Stimulated activated CD4-positive, alpha-beta T cell treated with anti-CD3 and anti-CD28 coated beads, Interleukin-1b, Interleukin-23, amount 100 ng/mL, for 48 hours (primary cell): ENCODE measurements around the gene DCT.

Experiments used
- DNase-seq: peaks from one replicate; pipeline ENCODE4 v3.0.0-alpha.2; 2020

Gene DCT

DNA sequence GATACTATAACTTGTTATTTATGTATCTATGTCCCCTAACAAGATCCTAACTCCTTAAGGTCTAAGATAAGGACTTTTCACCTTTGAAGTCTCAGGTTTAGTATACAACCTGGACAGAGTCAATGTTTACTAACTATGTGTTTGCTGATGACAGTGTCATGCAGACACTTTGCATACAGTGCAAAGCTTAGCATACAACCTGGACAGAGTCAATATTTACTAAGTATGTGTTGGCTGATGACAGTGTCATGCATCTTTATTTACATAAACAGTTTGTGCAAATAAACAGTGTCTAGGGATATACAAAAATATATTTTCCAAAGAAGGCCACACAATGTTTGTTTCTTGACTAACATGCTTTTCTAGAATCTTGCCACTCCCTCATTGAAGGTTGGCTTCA is 34.7 kb downstream of the DCT start:
- no peak for DNase-seq

DNA sequence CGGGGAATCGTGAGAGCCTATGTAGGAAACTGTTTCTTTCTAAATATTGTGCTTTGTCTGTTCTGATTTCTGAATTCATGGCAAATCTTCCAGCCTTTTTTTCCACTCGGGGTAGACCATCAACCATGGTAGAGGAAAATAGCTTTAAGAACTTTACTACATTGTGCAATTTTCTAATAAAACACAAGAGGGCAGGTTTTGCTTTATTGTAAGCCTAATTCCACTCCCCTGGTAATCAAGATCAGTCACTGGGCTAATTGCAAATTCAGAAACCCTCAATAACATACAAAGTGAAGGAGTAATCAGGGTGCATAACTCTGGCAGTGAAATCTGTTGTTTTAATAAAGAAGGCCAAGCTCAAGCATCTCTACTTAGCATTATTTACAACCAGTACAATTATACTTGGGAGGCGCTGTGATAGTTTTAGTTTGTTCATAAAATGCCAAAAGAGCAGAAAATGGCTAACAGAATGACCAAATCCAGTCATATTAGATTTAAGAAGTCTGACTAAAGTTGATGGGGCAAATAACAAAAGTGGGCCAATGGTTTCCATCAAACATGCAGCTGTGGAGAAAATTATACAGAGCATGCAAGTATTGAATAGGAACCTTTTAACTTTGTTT is 43.8 kb downstream of the DCT start:
- no peak for DNase-seq

GRCh38 chr13:94433055-94433961 is 46.2 kb downstream of the DCT start:
- peak; percentile 61 for DNase-seq

DNA sequence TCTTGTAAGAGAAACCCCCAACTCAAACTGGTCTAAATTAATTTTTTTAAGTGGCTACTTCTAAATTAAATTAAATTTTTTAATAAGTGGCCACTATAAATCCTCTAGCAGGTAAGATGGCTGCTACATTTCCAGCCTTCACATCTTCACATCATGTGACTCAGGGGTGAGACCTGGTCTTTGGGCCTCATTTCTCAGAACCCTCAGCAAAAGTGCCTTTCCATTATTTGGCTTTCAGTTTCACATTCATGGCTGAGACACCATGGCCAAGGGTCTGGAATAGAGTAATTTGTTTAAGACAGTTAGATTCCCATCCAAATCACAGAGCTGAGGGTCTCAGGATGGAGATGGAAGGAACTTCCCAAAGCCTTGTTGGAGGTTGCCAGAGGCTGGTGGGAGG is 47.5 kb downstream of the DCT start:
- peak; percentile 23 for DNase-seq

DNA sequence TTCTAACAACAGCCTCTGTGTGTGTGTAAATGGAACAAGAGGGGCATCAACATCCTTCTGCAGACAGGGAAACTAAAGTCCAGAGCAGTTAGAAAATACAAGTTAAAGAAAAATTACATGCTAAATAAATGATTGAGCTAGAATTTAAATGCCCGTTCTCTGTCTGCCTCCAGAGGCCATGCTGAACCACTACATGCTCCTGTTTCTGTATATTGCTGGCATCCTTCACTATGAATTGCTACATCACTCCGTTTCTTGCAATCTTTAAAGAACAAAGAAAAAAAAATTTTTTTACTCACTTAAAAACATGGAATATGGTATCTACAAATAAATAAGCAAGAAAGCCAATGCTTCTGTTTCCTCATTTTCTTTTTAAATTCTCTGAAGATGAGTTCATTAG is 47.9 kb downstream of the DCT start:
- no peak for DNase-seq

- no peak for DNase-seq
Measured at GRCh38 chr13:94427313-94427953, 52.0 kb downstream of the DCT start.

GRCh38 chr13:94419925-94420305 is 59.6 kb downstream of the DCT start:
- DNase-seq = no peak

DNA sequence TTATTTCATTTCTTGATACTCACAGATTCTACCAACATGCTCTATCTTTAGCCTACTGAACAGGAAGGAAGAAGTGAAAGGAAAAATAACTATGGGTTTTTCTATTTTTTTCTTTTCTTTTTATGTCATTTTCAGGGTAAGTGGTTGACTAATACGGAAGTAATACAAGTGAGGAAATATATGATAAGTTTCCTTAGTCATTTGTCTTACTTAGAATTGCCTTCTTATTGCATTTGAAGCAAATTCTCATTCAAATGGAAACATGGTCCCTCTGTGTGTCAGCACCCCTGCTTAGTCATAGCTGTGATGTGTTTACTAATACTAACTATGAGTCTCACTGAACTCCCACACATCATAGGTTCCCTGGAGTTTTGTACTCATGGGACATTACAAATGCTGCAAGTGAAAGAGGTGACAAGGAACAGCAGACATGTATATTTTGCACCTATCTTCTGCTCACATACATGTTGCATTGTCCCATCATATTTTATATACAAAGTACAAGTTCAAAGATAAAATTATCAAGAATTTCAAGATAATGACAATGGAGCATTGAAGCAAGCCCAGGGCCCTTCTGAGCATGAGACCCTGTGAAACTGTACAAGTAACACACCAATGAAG is 60.1 kb downstream of the DCT start:
- peak; percentile 73 for DNase-seq

GRCh38 chr13:94417294-94417693 is 62.2 kb downstream of the DCT start:
- DNase-seq = no peak

DNA sequence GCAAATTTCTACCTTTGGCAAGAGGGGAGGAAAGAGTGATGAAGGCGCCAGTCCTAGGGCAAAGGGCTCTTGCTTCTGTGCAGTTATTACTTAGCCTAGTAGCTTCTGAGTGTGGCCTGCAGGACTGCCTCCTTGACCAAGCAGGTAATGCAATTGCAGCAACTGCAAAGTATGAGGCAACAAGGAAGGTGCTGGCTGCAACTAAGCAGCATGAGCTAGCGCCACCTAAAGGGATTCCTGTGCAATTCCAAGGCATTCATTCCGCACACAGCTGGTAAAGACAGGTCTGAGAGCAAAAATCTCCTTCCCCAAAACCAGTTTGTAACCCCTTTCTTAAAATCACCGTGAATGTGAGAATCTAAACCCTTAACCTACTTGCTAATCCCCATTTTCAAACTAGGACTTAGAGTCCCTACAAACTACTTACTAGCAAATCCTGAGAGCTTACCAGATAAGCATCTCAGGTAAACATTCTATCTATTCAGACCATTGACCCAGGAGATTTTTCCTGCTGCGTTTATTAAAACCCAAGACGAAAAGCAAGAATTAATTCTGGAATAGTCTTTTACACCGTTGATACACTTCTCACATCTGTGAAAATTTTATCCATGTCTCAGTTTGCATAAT is 62.9 kb downstream of the DCT start:
- peak; percentile 12 for DNase-seq

DNA sequence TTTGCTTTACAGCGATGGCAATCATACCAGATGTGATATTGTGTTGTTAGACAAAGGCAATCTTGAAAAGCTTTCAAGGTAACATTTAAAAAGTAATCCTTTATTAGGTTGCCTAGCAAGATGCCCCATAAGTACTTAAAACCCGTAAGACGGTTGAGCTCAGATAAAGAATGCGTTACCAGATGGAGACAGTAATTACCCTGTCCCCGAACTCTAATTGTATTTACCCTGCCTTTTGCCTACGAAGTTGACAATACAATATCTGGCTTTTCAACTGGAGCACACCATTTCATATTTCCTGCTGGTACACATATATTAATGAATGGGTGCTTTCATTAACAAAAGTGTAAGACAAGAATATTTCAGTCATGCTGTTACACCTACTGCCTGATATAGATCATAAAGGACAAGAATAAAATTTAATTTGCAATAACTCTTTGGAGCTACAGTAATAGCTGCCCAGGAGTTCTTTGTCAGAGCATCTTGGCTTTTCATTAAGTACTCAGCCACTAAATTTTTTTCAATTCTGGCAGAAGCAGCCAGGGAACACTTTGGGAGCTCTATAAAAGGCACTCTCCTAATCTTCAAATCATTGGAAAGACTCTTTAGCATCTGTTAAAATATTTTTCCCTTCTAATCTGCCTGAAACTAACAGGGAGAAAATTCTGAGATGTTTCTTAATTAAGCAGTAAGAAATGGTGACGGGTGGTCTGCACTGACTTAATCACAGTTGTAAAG is 63.8 kb downstream of the DCT start:
- DNase-seq = no peak

DNA sequence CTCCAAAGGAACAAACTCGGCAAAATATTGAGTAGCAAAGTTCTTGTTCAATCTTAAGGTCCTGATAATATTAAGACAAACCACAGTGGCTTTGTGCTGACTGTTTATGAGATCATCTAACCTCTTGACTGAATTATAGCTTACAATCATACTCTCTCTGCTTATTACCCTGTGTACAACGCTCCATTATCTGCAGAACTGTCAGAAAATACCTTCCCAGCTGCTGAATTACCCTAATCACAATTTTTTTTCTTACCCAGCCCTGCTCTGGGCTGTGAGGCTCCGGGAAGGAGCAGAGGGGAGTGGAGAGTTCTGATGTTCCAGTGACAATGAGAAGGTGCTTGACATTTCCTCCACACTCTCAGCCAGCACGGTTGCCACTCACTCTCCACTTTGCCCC is 64.8 kb downstream of the DCT start:
- no peak for DNase-seq

DNA sequence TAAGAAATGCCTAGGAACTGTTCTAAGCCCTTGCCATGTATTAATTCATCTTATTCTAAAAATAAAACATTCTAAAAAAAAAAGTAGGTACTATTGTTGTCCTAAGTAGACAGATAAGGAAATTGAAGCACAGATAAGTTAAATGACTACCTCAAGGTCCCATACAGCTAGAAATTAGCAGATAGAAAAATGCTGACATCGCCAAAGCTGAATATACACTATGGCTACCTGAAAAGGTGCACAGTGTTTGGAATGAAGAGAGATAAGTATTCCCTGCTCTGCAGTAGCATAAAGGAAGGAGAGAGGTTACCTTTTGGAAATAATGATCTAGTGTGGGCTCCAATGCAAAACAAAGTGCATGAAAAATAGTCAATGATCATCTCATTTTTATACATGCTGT is 65.3 kb downstream of the DCT start:
- DNase-seq = no peak

DNA sequence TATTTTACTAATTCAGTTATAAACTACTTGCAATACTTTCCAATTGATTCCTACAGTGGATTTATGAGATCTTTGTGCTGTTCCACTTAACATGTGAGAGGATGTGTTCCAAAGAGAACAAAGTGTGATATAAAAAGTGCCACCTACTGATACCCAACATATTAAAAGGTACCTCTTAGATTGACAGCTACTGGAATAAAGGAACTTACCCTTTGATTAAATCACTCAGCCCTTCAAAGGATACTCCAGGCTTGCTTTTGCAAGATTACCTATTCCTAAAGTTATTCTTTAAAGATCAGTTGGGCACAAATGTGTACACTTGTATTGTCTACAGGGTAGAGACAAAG is 65.9 kb downstream of the DCT start:
- DNase-seq = no peak

- no peak for DNase-seq
Measured at GRCh38 chr13:94412870-94413597, 66.4 kb downstream of the DCT start.

GRCh38 chr13:94411747-94412146 is 67.7 kb downstream of the DCT start:
- peak; percentile 22 for DNase-seq

- no peak for DNase-seq
Measured at GRCh38 chr13:94408314-94409036, 71.0 kb downstream of the DCT start.

GRCh38 chr13:94400874-94401273 is 78.6 kb downstream of the DCT start:
- no peak for DNase-seq

DNA sequence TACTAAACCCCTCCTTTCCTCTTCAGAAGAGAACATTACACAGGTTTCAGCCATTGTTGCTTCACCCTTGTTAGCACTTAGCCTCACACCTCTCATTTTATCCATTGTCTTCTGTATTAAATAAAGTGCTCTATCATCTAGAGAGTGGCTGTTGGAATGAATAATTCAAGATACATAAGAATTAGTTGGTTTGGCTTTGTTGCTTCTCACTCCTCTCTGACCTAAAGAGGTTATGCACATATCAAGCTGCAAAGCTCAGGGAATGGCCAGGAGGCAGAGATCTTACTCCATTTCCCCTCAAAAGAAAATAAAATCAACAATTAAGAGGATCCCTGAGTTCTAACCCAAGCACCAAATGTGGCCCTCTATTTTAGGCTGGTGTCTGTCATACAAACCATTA is 79.7 kb downstream of the DCT start:
- DNase-seq = no peak

GRCh38 chr13:94395860-94396259 is 83.6 kb downstream of the DCT start:
- no peak for DNase-seq

DNA sequence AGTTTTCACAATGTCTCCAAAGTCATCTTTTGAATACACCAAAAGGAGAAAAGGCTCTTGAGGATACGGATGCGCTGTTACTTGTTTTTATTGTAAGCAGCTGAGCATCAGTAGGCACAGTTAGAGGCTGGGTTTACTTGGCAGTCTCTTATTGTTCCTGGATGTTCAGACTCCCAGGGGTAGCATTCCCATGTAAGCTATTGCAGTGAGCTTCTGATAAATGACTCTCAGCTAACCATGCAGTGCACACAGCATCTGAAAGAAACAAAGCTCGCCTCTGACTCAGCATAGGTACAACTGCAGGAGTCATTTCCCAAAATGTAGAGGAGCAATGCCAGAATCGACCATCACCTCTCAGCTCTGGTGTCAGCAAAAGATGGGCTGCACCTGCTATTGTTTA is 84.8 kb downstream of the DCT start:
- DNase-seq = no peak
